ENCODE measurements around the gene HMGA1.
A peak's percentile ranks its signal among the peaks of the same experiment; 100 is the strongest.

HMGA1 gene, protein sequence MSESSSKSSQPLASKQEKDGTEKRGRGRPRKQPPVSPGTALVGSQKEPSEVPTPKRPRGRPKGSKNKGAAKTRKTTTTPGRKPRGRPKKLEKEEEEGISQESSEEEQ

GRCh38 chr6:34236443-34237315 is at the start of gene HMGA1:
HMGA1 (plus strand) TSS chr6:34236873; CDS start chr6:34240781, 3,908 bp downstream.
- peak; percentile 61 for DNase-seq (ENCODE audit: low read depth)

GRCh38 chr6:34189806-34190503 is 46.7 kb upstream of the HMGA1 start:
- no peak for DNase-seq (ENCODE audit: low read depth)

DNA sequence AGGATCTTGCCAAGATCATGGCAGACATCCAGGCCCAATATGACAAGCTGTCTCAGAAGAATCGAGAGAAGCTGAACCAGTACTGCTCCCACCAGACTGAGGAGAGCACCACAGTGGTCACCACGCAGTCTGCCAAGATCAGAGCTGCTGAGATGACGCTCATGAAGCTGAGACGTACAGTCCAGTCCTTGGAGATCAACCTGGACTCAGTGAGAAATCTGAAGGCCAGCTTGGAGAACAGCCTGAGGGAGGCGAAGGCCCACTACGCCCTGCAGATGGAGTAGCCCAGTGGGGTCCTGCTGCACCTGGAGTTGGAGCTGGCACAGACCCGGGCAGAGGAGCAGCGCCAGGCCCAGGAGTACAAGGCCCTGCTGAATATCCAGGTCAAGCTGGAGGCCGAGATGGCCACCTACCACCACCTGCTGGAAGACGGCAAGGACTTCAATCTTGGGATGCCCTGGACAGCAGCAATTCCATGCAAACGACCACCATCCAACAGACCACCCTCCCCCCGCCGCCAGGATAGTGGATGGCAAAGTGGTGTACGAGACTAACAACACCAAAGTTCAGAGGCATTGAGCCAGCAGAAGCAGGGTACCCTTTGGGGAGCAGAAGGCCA is 46.1 kb upstream of the HMGA1 start:
- DNase-seq (ENCODE audit: low read depth), result no peak

DNA sequence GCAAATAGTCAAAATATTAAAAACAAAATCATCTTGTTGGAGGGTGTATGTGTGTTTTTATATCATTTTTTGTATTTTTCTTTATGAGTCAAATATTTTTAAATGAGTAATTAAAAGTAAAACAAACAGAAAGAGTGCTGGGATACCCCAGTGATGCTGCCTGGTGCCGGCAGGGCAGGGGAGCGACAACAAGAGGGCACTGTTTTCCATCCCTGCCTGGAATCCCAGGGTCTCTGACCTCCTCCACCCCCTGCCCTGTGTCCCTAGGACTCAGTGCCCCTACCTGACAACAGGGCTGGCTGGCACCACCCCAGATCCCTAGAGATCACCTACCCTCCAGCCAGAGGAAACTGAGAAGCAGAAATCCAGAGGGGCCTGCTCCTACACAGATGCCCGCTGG is 41.9 kb upstream of the HMGA1 start:
- DNase-seq (ENCODE audit: low read depth), result no peak

DNA sequence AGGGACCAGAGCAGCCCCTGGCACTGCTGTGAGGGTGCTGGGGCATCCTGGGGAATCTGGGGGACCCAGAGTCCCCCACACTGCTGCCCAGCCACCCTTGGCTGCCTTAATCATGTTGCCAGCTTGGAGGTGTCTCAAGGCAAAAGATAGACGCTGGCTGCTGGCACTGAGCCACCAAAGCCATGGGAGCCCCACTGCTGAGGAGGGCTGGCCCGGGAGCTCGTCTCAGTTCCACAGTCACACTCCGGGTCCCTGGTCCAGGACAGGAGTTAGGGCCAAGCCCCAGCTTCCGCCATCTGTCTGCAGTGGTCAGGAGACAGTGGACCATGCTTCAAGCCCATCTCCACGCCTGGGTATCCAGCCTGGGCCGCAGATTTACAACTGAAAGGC is 41.0 kb upstream of the HMGA1 start:
- DNase-seq (ENCODE audit: low read depth), result no peak

GRCh38 chr6:34196116-34196832 is 40.4 kb upstream of the HMGA1 start:
- DNase-seq (ENCODE audit: low read depth), result peak; percentile 51

DNA sequence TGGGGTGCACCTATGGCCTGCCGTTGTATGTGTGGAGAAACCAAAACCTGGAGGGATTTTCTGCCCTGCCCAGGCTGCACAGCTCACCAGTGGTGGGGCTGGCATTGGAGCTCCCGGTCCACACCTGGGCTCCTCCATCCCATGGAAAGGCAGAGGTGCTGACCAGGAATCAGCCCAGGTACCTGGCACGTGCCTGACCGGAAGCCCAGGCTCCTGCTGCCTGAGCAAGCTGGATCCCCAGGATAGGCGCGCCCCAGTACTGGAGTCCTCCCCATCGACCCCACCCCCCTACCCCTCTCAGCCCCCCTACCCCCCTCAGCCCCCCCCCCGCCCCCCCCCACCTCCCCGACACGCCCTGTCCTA is 39.9 kb upstream of the HMGA1 start:
- no peak for DNase-seq (ENCODE audit: low read depth)

- DNase-seq (ENCODE audit: low read depth), result peak; percentile 9
Observed at GRCh38 chr6:34200340-34200971, 36.2 kb upstream of the HMGA1 start.

- DNase-seq (ENCODE audit: low read depth), result no peak
Observed at GRCh38 chr6:34201455-34202107, 35.1 kb upstream of the HMGA1 start.

GRCh38 chr6:34202329-34203201 is 34.1 kb upstream of the HMGA1 start:
- no peak for DNase-seq (ENCODE audit: low read depth)

GRCh38 chr6:34204693-34205092 is 32.0 kb upstream of the HMGA1 start:
- DNase-seq (ENCODE audit: low read depth), result no peak

- no peak for DNase-seq (ENCODE audit: low read depth)
Observed at GRCh38 chr6:34205466-34205865, 31.2 kb upstream of the HMGA1 start.

DNA sequence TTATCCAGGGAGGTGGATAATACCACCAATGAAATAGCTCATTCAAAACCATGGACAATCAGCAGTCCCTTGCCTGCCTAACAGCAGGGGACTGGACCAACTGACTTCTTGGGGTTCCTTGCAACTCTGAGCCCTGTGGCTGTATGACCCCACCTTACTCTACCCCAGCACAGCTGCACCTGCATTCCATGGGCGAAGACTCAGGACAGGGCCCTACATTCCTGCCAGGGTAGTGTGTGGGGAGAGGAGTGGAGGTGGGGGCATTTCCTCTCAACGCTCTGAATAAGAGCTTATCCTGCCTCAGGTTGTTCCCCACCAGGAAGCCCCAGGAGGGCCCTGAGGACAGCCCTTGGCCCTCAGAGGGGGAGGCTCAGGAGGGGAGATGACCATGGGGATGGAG is 30.8 kb upstream of the HMGA1 start:
- no peak for DNase-seq (ENCODE audit: low read depth)

DNA sequence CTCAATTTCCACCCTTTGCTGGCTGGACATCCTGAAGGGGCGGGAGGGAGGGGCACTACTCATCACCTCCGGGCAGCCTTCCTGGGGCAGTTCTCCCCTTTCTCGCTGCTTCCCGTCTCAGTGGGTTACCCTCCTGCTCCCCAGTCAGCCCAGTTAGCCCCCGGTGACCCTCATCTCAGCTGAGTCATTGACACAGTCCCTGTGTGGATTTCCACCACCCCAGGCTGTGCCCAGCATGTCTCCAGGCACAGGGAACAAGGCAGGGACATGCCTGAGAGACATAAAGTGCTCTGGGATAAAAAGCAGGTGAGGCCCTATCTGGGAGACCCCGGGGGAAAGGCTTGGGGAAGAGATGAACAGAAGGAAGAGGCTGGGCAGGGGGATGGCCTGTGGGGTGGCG is 29.9 kb upstream of the HMGA1 start:
- no peak for DNase-seq (ENCODE audit: low read depth)

DNA sequence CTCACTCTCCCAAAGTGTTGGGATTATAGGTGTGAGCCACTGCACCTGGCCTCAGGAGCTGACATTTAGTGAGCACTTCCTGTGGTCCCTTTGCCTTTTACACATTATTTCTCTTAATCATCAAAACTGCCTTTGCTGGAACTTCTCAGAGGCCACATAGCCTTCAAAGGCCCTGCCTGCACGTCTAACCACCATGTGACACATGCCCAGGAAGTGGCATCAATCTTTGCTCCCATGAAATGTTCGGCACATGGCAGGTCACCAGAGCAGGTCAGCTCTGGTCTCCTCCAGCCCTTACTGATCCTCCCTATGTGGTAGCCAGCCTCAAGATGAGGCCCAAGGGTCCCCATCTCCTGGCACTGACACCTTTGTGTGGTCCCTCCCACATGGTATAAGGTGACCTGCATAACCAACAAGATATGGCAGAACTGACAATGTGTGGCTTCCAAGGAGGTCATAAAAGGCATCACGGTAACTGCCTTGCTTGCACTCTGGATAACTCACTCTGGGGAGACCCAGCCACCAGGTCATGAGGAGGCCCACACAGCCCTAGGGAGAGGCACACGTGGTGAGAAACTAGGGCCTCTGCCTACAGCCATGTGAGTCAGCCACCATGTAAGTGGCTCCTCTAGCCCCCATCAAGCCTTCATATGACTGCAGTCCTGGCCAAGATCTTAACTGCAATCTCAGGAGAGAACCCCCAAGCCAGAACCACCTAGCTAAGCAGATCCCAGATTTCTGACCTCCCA is 28.8 kb upstream of the HMGA1 start:
- DNase-seq (ENCODE audit: low read depth), result no peak

DNA sequence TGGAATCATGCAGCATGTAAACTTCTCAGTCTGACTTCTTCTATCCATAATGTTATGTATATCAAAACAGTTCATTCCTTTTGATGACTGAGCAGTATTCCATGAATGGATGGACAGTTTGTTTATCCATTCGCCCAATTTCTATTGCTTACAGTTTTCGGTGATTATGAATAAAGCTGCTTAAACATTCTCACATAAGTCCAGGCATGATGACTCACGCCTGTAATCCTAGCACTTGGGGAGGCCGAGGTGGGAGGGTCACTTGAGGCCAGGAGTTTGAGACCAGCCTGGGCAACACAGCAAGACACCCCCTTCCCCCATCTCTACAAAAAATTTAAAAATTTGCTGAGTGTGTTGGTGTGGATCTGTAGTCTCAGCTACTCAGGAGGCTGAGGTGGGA is 22.9 kb upstream of the HMGA1 start:
- DNase-seq (ENCODE audit: low read depth), result no peak

DNA sequence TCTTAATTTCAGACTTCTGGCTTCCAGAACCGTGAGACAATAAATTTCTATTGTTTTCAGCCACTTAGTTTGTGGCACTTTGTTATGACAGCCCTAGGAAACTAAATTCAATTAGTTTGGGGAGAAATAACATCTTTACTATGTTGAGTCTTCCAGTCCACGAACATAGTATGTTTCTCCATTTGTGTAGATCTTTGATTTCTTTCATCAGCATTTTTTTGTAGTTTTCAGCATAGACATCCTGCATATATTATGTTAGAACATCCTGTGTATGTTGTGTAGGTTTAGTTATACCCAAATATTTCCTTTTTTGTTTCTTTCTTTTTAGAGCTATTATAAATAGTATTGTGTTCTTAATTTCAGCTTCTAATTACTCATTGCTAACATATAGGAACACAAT is 18.0 kb upstream of the HMGA1 start:
- no peak for DNase-seq (ENCODE audit: low read depth)

- no peak for DNase-seq (ENCODE audit: low read depth)
Observed at GRCh38 chr6:34223381-34223955, 13.2 kb upstream of the HMGA1 start.

All from fibroblast of the conjunctiva (primary cell).